GM12872 (cell line): Measurements from ENCODE around the gene BCAT1.

Experiments used
- CTCF ChIP-seq: IDR thresholded peaks from 3 replicates; pipeline ENCODE4 v1.5.1; 2011; ENCODE audit warnings: low read depth, mild to moderate bottlenecking, low read length, moderate library complexity; ENCODE audit not compliant: insufficient read depth

Gene BCAT1

GRCh38 chr12:24879644-24880043, 69.3 kb downstream of the BCAT1 start:
- no peak for TF ChIP-seq CTCF

GRCh38 chr12:24875014-24875413, 73.9 kb downstream of the BCAT1 start:
- no peak for TF ChIP-seq CTCF

- no peak for TF ChIP-seq CTCF
These were observed 76.7 kb downstream of the BCAT1 start for GRCh38 chr12:24872211-24872610.

GRCh38 chr12:24864796-24865125, 84.1 kb downstream of the BCAT1 start:
- no peak for TF ChIP-seq CTCF

- no peak for TF ChIP-seq CTCF
These were observed 86.9 kb downstream of the BCAT1 start for GRCh38 chr12:24861766-24862540.

GRCh38 chr12:24860546-24860945, 88.4 kb downstream of the BCAT1 start:
- TF ChIP-seq CTCF, result no peak

GRCh38 chr12:24856541-24856940, 92.4 kb downstream of the BCAT1 start:
- TF ChIP-seq CTCF, result no peak
